HFF-Myc (cell line): ENCODE measurements around the gene SLC26A2.

Experiments used
- DNase-seq: peaks from one replicate; pipeline ENCODE4 v3.0.0-alpha.2; 2011; ENCODE audit warnings: low read depth; ENCODE audit errors: extremely low read depth
- H3K4me3 ChIP-seq: replicated peaks from 2 replicates; pipeline ENCODE4 v1.5.1; 2011; ENCODE audit warnings: low read depth, mild to moderate bottlenecking, control low read depth, low read length
- CTCF ChIP-seq: IDR thresholded peaks from 2 replicates; pipeline ENCODE4 v1.5.1; 2012; ENCODE audit warnings: mild to moderate bottlenecking, low read depth, low read length, control low read depth; ENCODE audit errors: missing control alignments

Gene SLC26A2

GRCh38 chr5:149930749-149931574 lies 29.6 kb upstream of the SLC26A2 start:
- H3K4me3 ChIP-seq, result no peak overlapping the region
- TF ChIP-seq CTCF, result no peak
- no peak for DNase-seq

- no peak for DNase-seq
These were observed 28.5 kb upstream of the SLC26A2 start for GRCh38 chr5:149931992-149932436.

GRCh38 chr5:149932445-149933350 lies 27.9 kb upstream of the SLC26A2 start:
- peak; percentile 18 for TF ChIP-seq CTCF
- no peak for DNase-seq
- no peak overlapping the region for H3K4me3 ChIP-seq

More at GRCh38 chr5:149931992-149932436, 28.5 kb upstream of the SLC26A2 start:
- H3K4me3 ChIP-seq, result no peak overlapping the region
- TF ChIP-seq CTCF, result no peak

- TF ChIP-seq CTCF, result no peak
- no peak overlapping the region for H3K4me3 ChIP-seq
- no peak for DNase-seq
These were observed 25.1 kb upstream of the SLC26A2 start for GRCh38 chr5:149935431-149935901.

GRCh38 chr5:149936044-149936699 lies 24.4 kb upstream of the SLC26A2 start:
- no peak overlapping the region for H3K4me3 ChIP-seq
- no peak for TF ChIP-seq CTCF
- DNase-seq, result no peak

- TF ChIP-seq CTCF, result no peak
These were observed 23.9 kb upstream of the SLC26A2 start for GRCh38 chr5:149936700-149937091.

More at GRCh38 chr5:149936700-149937091, 23.9 kb upstream of the SLC26A2 start:
- no peak overlapping the region for H3K4me3 ChIP-seq
- no peak for DNase-seq
